Activated CD4-positive, alpha-beta T cell treated with anti-CD3 and anti-CD28 coated beads, Interleukin-10, Interleukin-2, amounts not matched to agents 100 ng/mL and 50 ng/mL, durations not matched to agents 16 hours and 8 hours (primary cell): Measurements from ENCODE around the gene SLC19A1.
"Not testable (repeated sequence)": the region's sequence is repeated elsewhere in the genome, so short reads cannot be mapped to it uniquely, and the experiment has no call there.

Source experiments
- DNase-seq: peaks from one replicate; pipeline ENCODE4 v3.0.0-alpha.2; 2020

SLC19A1 gene

GRCh38 chr21:45576838-45577737 is 34.8 kb upstream of the SLC19A1 start:
- no peak for DNase-seq

- no peak for DNase-seq
These were observed 34.0 kb upstream of the SLC19A1 start for GRCh38 chr21:45575993-45576837.

GRCh38 chr21:45575304-45575992 is 33.2 kb upstream of the SLC19A1 start:
- no peak for DNase-seq

- no peak for DNase-seq
These were observed 32.5 kb upstream of the SLC19A1 start for GRCh38 chr21:45574691-45575090.

GRCh38 chr21:45574081-45574501 is 31.9 kb upstream of the SLC19A1 start:
- no peak for DNase-seq

GRCh38 chr21:45573452-45574035 is 31.3 kb upstream of the SLC19A1 start:
- DNase-seq = no peak

- no peak for DNase-seq
These were observed 30.7 kb upstream of the SLC19A1 start for GRCh38 chr21:45572783-45573451.

GRCh38 chr21:45572231-45572630 is 30.0 kb upstream of the SLC19A1 start:
- DNase-seq = no peak

- DNase-seq = no peak
These were observed 29.4 kb upstream of the SLC19A1 start for GRCh38 chr21:45571641-45572040.

GRCh38 chr21:45570826-45571601 is 28.8 kb upstream of the SLC19A1 start:
- DNase-seq = no peak

- no peak for DNase-seq
These were observed 27.8 kb upstream of the SLC19A1 start for GRCh38 chr21:45570071-45570470.

- no peak for DNase-seq
These were observed 26.1 kb upstream of the SLC19A1 start for GRCh38 chr21:45568383-45568782.

GRCh38 chr21:45564137-45564536 is 21.9 kb upstream of the SLC19A1 start:
- DNase-seq = not testable (repeated sequence)

- no peak for DNase-seq
These were observed 20.7 kb upstream of the SLC19A1 start for GRCh38 chr21:45562965-45563364.

- no peak for DNase-seq
These were observed 20.2 kb upstream of the SLC19A1 start for GRCh38 chr21:45562402-45562801.

- DNase-seq = not testable (repeated sequence)
These were observed 19.0 kb upstream of the SLC19A1 start for GRCh38 chr21:45561241-45561640.

GRCh38 chr21:45560106-45561021 is 18.1 kb upstream of the SLC19A1 start:
- no peak for DNase-seq

- no peak for DNase-seq
These were observed 17.2 kb upstream of the SLC19A1 start for GRCh38 chr21:45559216-45560105.

- no peak for DNase-seq
These were observed 15.9 kb upstream of the SLC19A1 start for GRCh38 chr21:45558044-45558721.
